NB4 (cell line): Measurements from ENCODE around the gene SETD6.

ENCODE experiments used
- TF ChIP-seq, protein P1 (sequence below): IDR thresholded peaks from 2 replicates; pipeline ENCODE4 v1.6.1; 2011; ENCODE audit warnings: low read depth, low read length
- TF ChIP-seq, protein P2 (sequence below): IDR thresholded peaks from one replicate; pipeline ENCODE4 v1.5.1; 2012; ENCODE audit warnings: low read depth, low read length

DNA sequence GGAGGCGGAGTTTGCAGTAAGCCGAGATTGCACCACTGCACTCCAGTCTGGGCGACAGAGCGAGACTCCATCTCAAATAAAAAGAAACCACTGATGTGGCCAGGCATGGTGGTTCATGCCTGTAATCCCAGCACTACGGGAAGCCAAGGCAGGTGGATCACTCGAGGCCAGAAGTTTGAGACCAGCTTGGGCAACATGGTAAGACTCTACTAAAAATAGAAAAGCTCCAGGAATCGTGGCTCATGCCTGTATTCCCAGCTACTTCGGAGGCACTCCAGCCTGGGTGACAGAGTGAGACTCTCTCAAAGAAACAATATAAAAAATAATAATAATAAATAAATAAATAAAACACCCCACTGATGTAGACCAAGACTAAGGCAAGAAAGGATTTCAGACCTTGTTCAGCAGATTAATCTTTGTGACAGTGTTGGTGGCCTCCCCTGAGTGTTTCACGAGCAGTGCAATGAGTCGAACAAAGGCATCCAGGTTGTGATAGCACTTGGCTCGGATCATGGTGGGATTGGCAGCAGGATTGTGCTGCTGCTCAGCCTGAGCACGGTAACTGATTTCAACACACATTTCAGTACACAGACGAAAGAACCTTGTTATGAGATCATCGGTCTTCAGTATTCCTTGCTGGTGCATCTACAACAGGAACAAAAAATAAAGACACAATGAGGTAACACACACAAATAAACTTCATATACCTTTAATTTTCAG lies 18.6 kb downstream of the SETD6 start:
- TF ChIP-seq, protein P1, sequence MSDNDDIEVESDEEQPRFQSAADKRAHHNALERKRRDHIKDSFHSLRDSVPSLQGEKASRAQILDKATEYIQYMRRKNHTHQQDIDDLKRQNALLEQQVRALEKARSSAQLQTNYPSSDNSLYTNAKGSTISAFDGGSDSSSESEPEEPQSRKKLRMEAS = no peak
- TF ChIP-seq, protein P2, sequence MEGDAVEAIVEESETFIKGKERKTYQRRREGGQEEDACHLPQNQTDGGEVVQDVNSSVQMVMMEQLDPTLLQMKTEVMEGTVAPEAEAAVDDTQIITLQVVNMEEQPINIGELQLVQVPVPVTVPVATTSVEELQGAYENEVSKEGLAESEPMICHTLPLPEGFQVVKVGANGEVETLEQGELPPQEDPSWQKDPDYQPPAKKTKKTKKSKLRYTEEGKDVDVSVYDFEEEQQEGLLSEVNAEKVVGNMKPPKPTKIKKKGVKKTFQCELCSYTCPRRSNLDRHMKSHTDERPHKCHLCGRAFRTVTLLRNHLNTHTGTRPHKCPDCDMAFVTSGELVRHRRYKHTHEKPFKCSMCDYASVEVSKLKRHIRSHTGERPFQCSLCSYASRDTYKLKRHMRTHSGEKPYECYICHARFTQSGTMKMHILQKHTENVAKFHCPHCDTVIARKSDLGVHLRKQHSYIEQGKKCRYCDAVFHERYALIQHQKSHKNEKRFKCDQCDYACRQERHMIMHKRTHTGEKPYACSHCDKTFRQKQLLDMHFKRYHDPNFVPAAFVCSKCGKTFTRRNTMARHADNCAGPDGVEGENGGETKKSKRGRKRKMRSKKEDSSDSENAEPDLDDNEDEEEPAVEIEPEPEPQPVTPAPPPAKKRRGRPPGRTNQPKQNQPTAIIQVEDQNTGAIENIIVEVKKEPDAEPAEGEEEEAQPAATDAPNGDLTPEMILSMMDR = no peak
